Measurements from ENCODE around the gene BZW2.

The BZW2 gene

GRCh38 chr7:16753932-16754855 lies 108.2 kb downstream of the BZW2 start:
- H3K27me3 Mint-ChIP-seq (ENCODE audit: low read depth) = peaks cover 46% of the 10 kb centered on the region
- H3K9me3 Mint-ChIP-seq = no peaks in the 10 kb centered on the region
- peak overlapping the region; percentile 81 for H3K4me3 Mint-ChIP-seq
- no peaks in the 10 kb centered on the region for H3K36me3 Mint-ChIP-seq (ENCODE audit: low read depth)
- H3K27ac Mint-ChIP-seq = no peak overlapping the region
- peaks cover 10% of the 10 kb centered on the region for H3K4me1 Mint-ChIP-seq (ENCODE audit: low read depth)

DNA sequence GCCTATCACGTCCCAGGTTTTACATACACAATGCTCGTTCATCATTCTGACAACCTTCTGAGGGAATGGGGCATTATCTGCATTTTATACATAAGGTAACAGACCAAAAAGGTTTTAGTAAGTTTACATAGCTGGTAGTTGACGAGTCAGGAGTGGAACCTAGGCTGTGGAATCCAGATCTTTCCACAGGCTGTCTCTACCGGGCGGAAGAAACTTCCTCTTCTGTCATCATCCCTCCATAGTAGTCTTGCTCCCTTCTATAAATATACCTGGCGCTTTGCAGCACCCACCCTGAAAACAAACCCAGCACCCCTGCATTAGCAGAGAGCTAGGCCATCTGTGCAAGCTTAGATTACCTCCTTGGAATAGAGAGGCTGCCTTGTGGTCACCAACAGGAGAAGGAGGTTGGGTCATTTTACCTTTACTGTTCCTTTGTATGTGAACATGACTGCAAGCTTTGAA lies 108.9 kb downstream of the BZW2 start:
- peaks cover 10% of the 10 kb centered on the region for H3K4me1 Mint-ChIP-seq (ENCODE audit: low read depth)
- no peak overlapping the region for H3K27ac Mint-ChIP-seq
- H3K27me3 Mint-ChIP-seq (ENCODE audit: low read depth) = peaks cover 46% of the 10 kb centered on the region

GRCh38 chr7:16755397-16755796 lies 109.4 kb downstream of the BZW2 start:
- Mint-ChIP-seq H3K4me3 (no peak overlapping the region), H3K9me3 (no peaks in the 10 kb centered on the region), H3K36me3 (ENCODE audit: low read depth) (no peaks in the 10 kb centered on the region), H3K27me3 (ENCODE audit: low read depth) (peaks cover 46% of the 10 kb centered on the region), H3K27ac (no peak overlapping the region), H3K4me1 (ENCODE audit: low read depth) (peaks cover 10% of the 10 kb centered on the region)

More for the DNA sequence above, 108.9 kb downstream of the BZW2 start:
- no peaks in the 10 kb centered on the region for H3K9me3 Mint-ChIP-seq
- H3K36me3 Mint-ChIP-seq (ENCODE audit: low read depth) = no peaks in the 10 kb centered on the region
- H3K4me3 Mint-ChIP-seq = peak overlapping the region; percentile 81
